Left kidney (tissue), 2 donors: Measurements from ENCODE around the gene PCDHGA9. TPM values are rescaled to one million over a fixed set of nuclear protein-coding genes. Genes with fewer than 3 reads are reported as not detected.
A peak's percentile ranks its signal among the peaks of the same experiment; 100 is the strongest.
"Not testable (repeated sequence)": the region's sequence is repeated elsewhere in the genome, so short reads cannot be mapped to it uniquely, and the experiment has no call there.

Experiments used
- DNase-seq: peaks from one replicate; pipeline ENCODE4 v3.0.0-alpha.2; 2013
- polyA plus RNA-seq: library from polyadenylated mRNA; unstranded; fragments of 120-200 nt; gene quantifications from one replicate; pipeline ENCODE4 v1.2.1, GENCODE V29; 2013; ENCODE audit not compliant: insufficient read length

Gene PCDHGA9
- polyA plus RNA-seq, 1 donor: 6.5 TPM

GRCh38 chr5:141412854-141413539 lies 10.4 kb downstream of the PCDHGA9 start, which contains the start of gene PCDHGA10:
TSS of gene PCDHGA10 (plus strand) at chr5:141412987. CDS start at chr5:141413176, 189 bp downstream.
- DNase-seq: no peak

GRCh38 chr5:141413540-141414069 lies 11.0 kb downstream of the PCDHGA9 start:
- DNase-seq: no peak

GRCh38 chr5:141414548-141415274 lies 12.1 kb downstream of the PCDHGA9 start:
- DNase-seq: not testable (repeated sequence)

GRCh38 chr5:141415275-141415618 lies 12.7 kb downstream of the PCDHGA9 start:
- DNase-seq: not testable (repeated sequence)

- peak; percentile 60 for DNase-seq
Observed at GRCh38 chr5:141417494-141418172, 15.1 kb downstream of the PCDHGA9 start, which contains the start of gene PCDHGB7. TSS of gene PCDHGB7 (plus strand) at chr5:141417677. CDS start at chr5:141417860, 183 bp downstream.

- DNase-seq: no peak
Observed at GRCh38 chr5:141419074-141419880, 16.7 kb downstream of the PCDHGA9 start.

- DNase-seq: no peak
Observed at GRCh38 chr5:141420855-141421488, 18.4 kb downstream of the PCDHGA9 start, which contains the start of gene PCDHGA11. TSS of gene PCDHGA11 (plus strand) at chr5:141421051. CDS start at chr5:141421228, 177 bp downstream.

GRCh38 chr5:141421489-141421855 lies 18.9 kb downstream of the PCDHGA9 start:
- DNase-seq: no peak

- DNase-seq: no peak
Observed at GRCh38 chr5:141422742-141423291, 20.2 kb downstream of the PCDHGA9 start.

- DNase-seq: no peak
Observed at GRCh38 chr5:141427783-141428426, 25.3 kb downstream of the PCDHGA9 start.

- no peak for DNase-seq
Observed at GRCh38 chr5:141430332-141431113, 27.9 kb downstream of the PCDHGA9 start, which contains the start of gene PCDHGA12. TSS of gene PCDHGA12 (plus strand) at chr5:141430507. CDS start at chr5:141430760, 253 bp downstream.

- DNase-seq: no peak
Observed at GRCh38 chr5:141431286-141431685, 28.7 kb downstream of the PCDHGA9 start.

- not testable (repeated sequence) for DNase-seq
Observed at GRCh38 chr5:141432308-141432707, 29.7 kb downstream of the PCDHGA9 start.

- DNase-seq: not testable (repeated sequence)
Observed at GRCh38 chr5:141432726-141433125, 30.1 kb downstream of the PCDHGA9 start.

- no peak for DNase-seq
Observed at GRCh38 chr5:141434006-141434405, 31.4 kb downstream of the PCDHGA9 start.

- no peak for DNase-seq
Observed at GRCh38 chr5:141437221-141437620, 34.6 kb downstream of the PCDHGA9 start.

GRCh38 chr5:141439411-141440141 lies 37.0 kb downstream of the PCDHGA9 start:
- no peak for DNase-seq

- DNase-seq: no peak
Observed at GRCh38 chr5:141440341-141440740, 37.8 kb downstream of the PCDHGA9 start.
